Stimulated activated CD4-positive, alpha-beta T cell treated with anti-CD3 and anti-CD28 coated beads, Interleukin-2, amount 100 ng/mL, for 4 hours (primary cell): ENCODE results near the gene SCRN2.

Source experiments
- DNase-seq: peaks from one replicate; pipeline ENCODE4 v3.0.0-alpha.2; 2020; ENCODE audit warnings: low read depth

SCRN2 gene

GRCh38 chr17:47846716-47847340 lies 5.8 kb upstream of the SCRN2 start:
- DNase-seq: no peak

- no peak for DNase-seq
These were observed 4.6 kb upstream of the SCRN2 start for GRCh38 chr17:47845716-47846075.

GRCh38 chr17:47844814-47845715 lies 4.0 kb upstream of the SCRN2 start:
- no peak for DNase-seq

GRCh38 chr17:47844227-47844626 lies 3.2 kb upstream of the SCRN2 start:
- no peak for DNase-seq

GRCh38 chr17:47843391-47843730 lies 2.3 kb upstream of the SCRN2 start:
- DNase-seq: no peak

GRCh38 chr17:47841488-47842291 lies 617 bp upstream of the SCRN2 start:
- DNase-seq: no peak

- DNase-seq: no peak
These were observed 902 bp downstream of the SCRN2 start for GRCh38 chr17:47840001-47840741.

GRCh38 chr17:47839071-47839470 lies 2.0 kb downstream of the SCRN2 start:
- no peak for DNase-seq

GRCh38 chr17:47838636-47839035 lies 2.4 kb downstream of the SCRN2 start:
- no peak for DNase-seq

GRCh38 chr17:47837401-47838039 lies 3.6 kb downstream of the SCRN2 start:
- no peak for DNase-seq

- DNase-seq: no peak
These were observed 4.5 kb downstream of the SCRN2 start for GRCh38 chr17:47836601-47837000.

GRCh38 chr17:47834756-47835155 lies 6.3 kb downstream of the SCRN2 start:
- DNase-seq: no peak

- no peak for DNase-seq
These were observed 9.1 kb downstream of the SCRN2 start for GRCh38 chr17:47831934-47832327.

GRCh38 chr17:47831003-47831933 lies 9.8 kb downstream of the SCRN2 start, which contains the start of the genes LRRC46 and MRPL10:
Gene LRRC46 (plus strand): TSS chr17:47831670. CDS start chr17:47831990, 320 bp downstream.
Gene MRPL10 (minus strand): TSS chr17:47831541. CDS start chr17:47831511, 30 bp downstream.
- DNase-seq: peak; percentile 88

- DNase-seq: no peak
These were observed 10.6 kb downstream of the SCRN2 start for GRCh38 chr17:47830396-47831002.

GRCh38 chr17:47829870-47830269 lies 11.2 kb downstream of the SCRN2 start:
- no peak for DNase-seq

- no peak for DNase-seq
These were observed 17.6 kb downstream of the SCRN2 start for GRCh38 chr17:47823519-47823918.

- DNase-seq: no peak
These were observed 18.3 kb downstream of the SCRN2 start for GRCh38 chr17:47822785-47823184.

- DNase-seq: peak; percentile 60
These were observed 19.4 kb downstream of the SCRN2 start, which contains the start of gene OSBPL7 for GRCh38 chr17:47821424-47822391. Gene OSBPL7 (minus strand): TSS chr17:47821794. CDS start chr17:47820278, 1,516 bp downstream.
